ENCODE data around the gene TCFL5.
"Not testable (repeated sequence)": the region's sequence is repeated elsewhere in the genome, so short reads cannot be mapped to it uniquely, and the experiment has no call there.

The TCFL5 gene

DNA sequence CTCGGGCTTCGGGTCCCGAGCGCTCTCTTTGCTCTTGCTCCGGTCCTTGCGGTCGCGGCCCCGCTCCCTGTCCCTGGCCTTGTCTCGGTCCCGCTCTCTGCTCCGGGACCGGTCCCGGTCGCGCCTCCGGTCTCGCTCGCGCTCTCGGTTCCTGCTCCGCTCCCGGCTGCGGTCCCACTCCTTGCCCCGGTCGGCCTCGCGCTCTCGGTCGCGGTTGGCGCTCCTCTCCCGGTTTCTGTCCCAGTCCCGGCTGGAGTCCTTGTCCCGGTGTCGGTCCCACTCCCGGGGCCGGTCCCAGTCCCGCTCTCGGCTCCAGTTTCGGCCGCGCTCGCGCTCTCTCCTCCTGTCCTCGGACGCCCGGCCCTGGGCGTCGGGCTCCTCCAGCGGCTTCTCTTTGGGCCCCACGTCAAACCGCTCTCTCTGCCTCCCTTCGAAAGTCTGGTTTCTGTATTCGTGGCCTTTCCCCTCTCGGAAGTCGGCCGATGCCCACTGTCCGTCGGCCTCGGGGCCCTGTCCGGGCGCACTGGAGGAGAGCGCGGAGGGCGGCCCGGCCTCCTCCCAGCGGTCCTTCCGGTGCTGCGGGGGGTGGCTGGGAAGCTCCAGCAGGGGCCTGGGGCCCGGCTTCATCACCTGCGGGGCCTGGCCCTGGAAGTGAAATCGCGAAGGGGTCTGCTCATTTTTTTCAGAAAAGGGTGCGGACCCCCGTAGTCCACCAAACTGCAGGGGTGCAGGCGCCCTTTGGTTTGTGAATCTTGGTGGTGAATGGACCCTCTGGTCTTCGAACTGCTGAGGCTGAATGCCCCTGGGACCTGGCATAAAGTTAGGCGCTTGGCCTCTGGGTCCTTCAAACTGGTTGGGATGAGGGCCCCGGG is 17.9 kb upstream of the TCFL5 start:
- DNase-seq, result no peak

DNA sequence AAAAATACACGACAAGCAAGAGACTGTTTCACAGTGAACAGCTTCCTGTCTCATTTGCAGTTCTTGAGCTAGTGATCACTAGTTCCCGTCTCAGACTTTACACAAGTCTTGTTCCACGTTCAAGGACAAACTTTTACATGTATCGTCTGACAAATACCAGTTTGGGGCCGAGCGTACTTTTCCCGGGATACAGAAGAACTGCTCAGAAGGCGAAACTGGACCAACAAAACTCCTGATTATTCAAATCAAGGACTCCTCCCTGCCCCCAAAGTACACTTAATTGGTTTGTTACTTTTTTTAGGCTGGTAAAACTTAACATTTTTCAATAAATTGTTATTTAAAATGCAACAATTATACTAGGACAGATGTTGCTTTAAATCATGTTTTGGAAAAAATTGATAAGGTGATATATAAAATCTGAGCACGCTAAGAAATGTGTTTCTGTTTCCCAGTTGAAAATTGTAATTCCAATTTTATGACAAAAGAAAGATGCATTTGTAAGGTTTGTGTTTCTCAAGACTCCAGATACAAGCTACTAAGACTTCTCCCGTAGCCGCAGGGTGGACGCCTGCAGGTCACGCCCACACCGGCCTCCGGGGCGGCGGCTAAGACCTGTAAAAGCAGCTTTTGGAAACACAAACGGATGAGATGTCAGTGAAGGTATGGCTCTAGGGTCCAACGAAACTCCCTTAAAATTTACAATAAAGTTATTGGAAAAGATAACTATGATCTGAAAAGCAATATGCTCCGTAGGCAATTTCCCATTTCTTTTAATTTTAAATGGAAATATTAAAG is 16.8 kb upstream of the TCFL5 start:
- no peak for DNase-seq

GRCh38 chr20:62876902-62877816 is 15.5 kb upstream of the TCFL5 start:
- DNase-seq, result no peak

GRCh38 chr20:62876501-62876901 is 14.9 kb upstream of the TCFL5 start:
- no peak for DNase-seq

DNA sequence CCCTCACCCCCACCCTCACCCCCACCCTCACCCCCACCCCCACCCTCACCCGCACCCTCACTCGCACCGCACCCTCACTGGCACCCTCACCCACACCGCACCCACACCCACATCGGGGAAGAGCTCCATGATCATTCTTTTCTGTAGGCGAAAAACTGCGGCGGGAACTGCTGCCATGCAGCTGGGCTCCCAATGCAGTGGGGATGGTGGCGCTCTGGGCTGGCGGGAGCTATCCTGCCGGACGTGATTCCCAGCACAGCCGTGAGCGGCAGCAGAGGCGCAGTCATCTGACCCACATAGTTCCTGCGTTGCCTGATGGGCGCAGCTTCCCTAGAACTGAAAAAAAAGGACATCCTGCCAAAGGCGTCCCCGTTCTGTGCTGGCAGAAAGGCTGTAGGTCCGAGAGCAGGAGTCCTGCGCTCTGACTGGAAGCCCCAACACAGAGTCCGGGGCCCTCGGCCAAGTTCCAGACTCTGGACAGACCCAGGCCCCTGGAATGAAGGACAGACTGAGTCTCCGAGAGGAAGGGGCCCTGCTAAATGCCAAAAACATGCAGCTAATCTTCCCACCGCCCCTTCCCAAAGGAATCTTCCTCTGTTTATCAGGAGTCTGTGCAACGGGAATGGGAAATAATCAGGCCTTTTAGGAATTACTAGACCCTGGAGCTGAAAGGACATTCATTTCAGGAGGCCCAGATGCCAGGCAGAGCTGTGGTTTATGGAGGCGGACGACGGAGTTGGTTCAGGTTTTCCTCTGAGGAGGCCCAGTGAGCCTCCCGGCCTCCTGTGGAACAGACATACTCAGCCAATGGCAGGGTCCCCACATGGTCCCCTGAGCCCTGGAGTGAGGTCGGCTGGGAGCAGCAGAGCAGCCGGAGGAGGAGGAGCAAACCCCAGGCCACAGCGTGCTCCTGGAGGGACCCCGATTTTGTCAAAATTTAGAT is 14.1 kb upstream of the TCFL5 start:
- DNase-seq, result no peak

- DNase-seq, result no peak
Measured at GRCh38 chr20:62874964-62875344, 13.3 kb upstream of the TCFL5 start.

- DNase-seq, result not testable (repeated sequence)
Measured at GRCh38 chr20:62873681-62874031, 12.0 kb upstream of the TCFL5 start.

DNA sequence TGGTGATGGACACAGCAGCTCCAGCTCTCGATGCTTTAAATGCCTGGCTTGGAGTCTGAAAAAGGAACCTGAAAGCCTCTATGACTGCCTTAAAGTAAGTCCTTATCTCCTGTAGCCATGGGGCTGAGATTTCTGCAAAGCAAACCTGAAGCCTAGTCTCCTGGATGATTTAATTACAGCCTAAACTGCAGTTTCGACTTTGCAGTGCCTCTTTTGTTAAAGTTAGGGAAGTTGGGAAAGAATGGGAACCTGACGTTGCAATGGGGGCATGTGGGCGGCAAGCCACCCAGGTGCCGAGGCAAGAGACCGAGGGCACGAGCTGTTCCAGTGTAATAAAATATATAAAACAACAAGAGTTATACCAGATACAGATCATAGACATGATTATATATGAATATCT is 11.7 kb upstream of the TCFL5 start:
- DNase-seq, result no peak

- no peak for DNase-seq
Measured at GRCh38 chr20:62872862-62873261, 11.2 kb upstream of the TCFL5 start.

DNA sequence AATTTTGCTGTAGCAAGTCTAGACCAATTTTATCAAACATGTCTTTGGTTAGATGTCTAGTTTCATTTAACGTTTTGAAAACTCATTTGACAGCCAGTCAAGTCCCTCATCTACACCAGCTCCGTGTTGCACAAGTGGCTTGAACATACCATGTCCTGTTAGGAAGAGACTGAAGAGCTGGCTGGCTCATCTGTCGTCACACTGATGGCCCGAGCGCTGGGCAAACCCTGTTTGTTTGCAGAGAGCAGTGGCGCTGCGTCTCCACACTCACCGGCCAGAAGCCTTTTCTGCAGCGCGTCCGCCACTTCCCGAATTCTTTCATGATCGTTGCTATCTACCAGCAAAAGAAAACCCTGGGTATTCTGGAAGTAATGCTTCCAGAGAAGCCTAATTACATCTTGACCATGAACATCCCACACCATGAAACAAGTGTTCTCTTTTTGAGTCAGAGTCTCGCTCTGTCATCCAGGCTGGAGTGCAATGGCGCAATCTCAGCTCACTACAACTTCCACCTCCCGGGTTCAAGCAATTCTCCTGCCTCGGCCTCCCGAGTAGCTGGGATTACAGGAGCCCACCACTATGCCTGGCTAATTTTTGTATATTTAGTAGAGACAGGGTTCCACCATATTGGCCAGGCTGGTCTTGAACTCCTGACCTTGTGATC is 10.7 kb upstream of the TCFL5 start:
- no peak for DNase-seq

- no peak for DNase-seq
Measured at GRCh38 chr20:62864207-62864606, 2.6 kb upstream of the TCFL5 start.

DNA sequence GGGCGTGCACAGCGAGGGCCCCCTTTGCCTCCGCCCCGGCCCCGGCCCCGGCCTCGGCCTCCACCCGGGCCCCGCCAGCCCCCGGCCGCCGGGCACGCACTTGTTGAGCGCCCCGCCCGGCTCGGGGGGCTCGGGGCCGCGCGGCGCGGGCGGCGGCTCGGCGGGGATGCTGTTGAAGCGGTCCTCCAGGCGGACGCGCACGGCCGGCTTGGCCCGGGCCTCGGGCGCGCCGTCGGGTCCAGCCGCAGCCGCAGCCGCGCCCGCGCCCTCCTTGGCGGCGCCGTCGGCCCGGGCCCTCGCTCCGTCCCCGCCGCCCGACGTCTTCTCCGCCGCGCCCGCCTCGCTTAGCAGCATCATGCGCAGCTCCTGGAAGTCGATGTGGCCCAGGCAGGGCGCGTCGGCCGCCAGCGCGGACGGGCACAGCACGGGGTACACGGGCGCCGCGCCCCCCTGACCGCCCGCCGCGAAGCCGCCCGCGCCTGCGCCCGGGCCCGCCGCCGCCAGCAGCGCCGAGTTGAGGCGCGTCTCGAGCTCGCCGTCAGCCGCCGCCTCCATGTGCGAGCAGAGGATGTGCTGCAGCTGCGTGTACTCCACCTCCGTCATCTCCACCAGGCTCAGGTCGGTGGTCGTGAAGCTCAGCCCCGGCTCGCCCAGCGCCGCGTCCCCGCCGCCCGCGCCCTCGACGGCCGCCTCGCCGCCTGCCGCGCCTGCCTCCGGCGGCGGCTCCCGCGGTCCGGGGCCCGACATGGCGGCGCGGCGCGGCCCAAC is 514 bp downstream of the TCFL5 start:
- DNase-seq, result peak; percentile 32

GRCh38 chr20:62860391-62860923 is 1.2 kb downstream of the TCFL5 start:
- DNase-seq, result no peak

DNA sequence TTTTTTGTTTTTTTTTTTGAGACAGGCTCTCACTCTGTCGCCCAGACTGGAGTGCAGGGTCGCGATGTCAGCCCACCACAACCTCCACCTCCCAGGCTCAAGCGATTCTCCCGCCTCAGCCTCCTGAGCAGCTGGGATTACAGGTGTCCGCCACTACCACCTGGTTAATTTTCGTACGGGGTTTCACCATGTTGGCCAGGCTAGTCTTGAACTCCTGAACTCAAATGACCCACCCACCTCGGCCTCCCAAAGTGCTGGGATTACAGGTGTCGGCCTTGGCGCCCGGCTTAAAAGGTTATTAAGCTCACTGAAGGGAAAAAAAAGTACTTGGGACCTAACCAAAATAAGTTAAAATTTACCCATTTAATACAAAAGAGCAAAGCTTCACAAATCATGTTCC is 1.9 kb downstream of the TCFL5 start:
- DNase-seq, result no peak

DNA sequence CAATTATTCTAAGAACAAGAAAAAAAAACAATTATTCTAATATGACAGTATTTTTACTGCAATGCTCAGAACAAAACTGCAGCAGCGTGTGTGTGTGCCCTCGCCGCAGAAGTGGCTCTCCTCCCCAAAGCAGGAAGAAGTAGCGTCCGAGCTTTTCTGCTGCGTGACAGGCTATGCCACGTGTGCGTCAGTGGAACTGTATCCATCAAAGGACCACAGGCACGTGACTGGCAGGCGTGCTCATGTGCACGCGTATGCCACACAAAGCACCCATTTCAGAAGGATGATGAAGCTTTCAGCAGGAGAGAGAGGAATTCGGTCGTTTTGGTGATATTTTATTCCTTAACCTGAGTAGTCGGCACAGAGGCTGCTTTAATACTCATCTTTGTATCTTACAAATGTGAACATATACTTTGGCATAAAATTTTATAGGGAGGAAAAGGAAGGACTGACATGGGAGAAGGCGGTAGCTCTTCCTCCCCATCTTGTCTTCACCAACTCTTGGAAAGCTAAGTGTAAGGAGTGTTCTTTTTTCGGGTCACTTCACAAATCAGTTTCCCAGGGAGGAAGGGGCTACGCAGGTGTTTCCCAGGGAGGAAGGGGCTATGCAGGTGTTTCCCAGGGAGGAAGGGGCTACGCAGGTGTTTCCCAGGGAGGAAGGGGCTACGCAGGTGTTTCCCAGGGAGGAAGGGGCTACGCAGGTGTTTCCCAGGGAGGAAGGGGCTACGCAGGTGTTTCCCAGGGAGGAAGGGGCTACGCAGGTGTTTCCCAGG is 3.4 kb downstream of the TCFL5 start:
- DNase-seq, result no peak

GRCh38 chr20:62856931-62857619 is 4.5 kb downstream of the TCFL5 start:
- no peak for DNase-seq

DNA sequence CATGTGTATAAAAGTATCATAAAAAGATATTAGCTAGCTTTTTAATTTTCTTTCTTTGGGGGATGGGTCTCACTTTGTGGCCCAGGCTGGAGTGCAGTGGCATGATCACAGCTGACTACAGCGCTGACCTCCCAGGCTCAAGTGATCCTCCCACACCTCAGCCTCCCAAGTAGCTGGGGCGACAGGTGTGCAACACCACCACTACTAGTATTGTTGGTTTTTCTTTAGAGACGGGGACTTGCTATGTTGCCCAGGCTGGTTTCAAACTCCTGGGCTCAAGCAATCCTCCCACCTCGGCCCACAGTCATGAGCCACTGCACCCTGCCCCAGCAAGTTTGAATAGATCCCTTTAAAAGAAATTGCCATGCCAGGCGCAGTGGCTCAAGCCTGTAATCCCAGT is 6.5 kb downstream of the TCFL5 start:
- DNase-seq, result no peak

DNA sequence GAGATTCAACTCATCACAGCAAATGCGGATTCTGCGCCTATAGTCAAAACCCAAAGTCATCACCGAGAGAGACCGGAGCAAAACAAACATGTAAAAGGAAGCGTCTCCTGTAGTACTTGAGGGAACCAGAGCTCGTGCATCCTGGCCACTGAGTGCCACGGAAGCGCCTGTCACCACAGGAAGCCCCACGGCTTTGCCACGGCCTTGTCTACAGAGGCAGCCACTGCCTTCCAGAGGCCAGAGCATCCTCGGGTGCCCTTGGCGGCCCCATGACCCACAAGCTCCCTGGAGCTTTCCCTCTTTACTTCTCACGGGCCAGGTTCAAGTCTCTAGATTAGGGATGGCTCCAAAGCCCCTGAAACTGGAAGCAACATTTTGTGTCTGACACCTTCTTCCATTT is 7.5 kb downstream of the TCFL5 start:
- no peak for DNase-seq

GRCh38 chr20:62853304-62853703 is 8.3 kb downstream of the TCFL5 start:
- DNase-seq, result not testable (repeated sequence)
